Stomach (tissue), 4 donors: Measurements from ENCODE around the gene MMP28.

Source experiments
- POLR2A ChIP-seq, 4 donors: fragments of 450-650 bp; IDR thresholded peaks; one replicate each; pipeline ENCODE4 v1.6.1; 2016; ENCODE audit warnings: antibody characterized with exemption in 4 of 4, control low read depth in 2 of 4, mild to moderate bottlenecking in 1 of 4, moderate library complexity in 1 of 4
- POLR2AphosphoS5 ChIP-seq, 3 donors: sonication (generic); formaldehyde crosslinking; IDR thresholded peaks; one replicate each; pipeline ENCODE4 v1.6.1; 2016; ENCODE audit warnings: antibody characterized with exemption in 3 of 3
- TF ChIP-seq, protein P1 (sequence below), 7 experiments: fragments of 450-650 bp in 4 of 7; fragments of 200-600 bp in 3 of 7; sonication (generic) in 3 of 7; IDR thresholded peaks; one replicate each; pipeline ENCODE4 v1.5.1; 2016 to 2019; ENCODE audit warnings: antibody characterized with exemption in 7 of 7, control low read depth in 2 of 7, mild to moderate bottlenecking in 1 of 7

DNA sequence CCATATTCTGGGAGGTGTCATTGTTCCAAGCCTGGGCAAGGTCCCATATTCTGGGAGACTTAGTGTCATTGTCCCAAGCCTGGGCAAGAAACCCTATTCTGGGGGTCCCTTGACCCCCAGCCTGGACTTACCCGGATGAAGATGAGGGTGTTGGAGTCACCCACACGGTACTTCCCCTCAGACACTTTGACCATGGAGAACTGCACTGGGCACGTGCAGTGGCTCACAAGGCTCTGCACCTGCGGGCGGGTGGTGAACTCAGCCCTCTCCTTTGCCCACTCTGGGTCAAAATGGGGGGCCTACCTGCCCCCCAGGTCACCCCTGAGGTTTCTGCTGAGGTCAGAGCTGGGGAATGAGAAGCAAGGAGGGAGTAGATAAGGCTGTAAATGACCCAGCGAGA, 46.5 kb downstream of the MMP28 start:
- TF ChIP-seq POLR2AphosphoS5 (IDR thresholded peaks at IDR 0.05) (no peak), POLR2A (IDR thresholded peaks at IDR 0.05) (no peak)
- TF ChIP-seq, protein P1, sequence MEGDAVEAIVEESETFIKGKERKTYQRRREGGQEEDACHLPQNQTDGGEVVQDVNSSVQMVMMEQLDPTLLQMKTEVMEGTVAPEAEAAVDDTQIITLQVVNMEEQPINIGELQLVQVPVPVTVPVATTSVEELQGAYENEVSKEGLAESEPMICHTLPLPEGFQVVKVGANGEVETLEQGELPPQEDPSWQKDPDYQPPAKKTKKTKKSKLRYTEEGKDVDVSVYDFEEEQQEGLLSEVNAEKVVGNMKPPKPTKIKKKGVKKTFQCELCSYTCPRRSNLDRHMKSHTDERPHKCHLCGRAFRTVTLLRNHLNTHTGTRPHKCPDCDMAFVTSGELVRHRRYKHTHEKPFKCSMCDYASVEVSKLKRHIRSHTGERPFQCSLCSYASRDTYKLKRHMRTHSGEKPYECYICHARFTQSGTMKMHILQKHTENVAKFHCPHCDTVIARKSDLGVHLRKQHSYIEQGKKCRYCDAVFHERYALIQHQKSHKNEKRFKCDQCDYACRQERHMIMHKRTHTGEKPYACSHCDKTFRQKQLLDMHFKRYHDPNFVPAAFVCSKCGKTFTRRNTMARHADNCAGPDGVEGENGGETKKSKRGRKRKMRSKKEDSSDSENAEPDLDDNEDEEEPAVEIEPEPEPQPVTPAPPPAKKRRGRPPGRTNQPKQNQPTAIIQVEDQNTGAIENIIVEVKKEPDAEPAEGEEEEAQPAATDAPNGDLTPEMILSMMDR (IDR thresholded peaks at IDR 0.05): no peak
